Fibroblast of skin of left quadriceps (primary cell): Measurements from ENCODE around the gene HMGCS2.
"Not testable (repeated sequence)": the region's sequence is repeated elsewhere in the genome, so short reads cannot be mapped to it uniquely, and the experiment has no call there.

ENCODE experiments used
- DNase-seq, 2 experiments: peaks; one replicate each; pipeline ENCODE4 v3.0.0-alpha.2; 2013; ENCODE audit warnings: low read depth in 2 of 2

HMGCS2 gene

GRCh38 chr1:119731741-119732430 is 36.8 kb downstream of the HMGCS2 start:
- no peak for DNase-seq

DNA sequence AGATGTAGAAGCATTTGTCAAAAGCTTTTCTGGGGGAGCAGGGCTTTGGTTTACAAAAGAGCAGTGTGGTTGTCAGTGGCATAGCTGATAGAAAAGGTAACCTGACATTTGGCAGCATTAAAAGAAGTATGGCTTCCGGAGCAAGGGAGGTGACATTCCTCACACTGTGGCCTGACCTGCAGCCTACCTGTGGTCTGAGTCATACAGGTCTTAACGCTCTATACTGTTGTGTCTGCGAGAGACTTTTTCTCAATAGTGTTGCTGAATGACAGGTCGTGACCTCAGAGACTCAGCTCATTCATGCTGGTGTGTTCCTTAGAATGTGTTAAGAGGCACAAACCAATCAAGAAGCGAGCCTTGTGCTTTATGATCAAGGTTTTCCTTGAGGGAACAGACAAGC is 37.6 kb downstream of the HMGCS2 start:
- DNase-seq = no peak

GRCh38 chr1:119729044-119729443 is 39.7 kb downstream of the HMGCS2 start:
- no peak for DNase-seq

- DNase-seq = no peak
These were observed 40.7 kb downstream of the HMGCS2 start for GRCh38 chr1:119727991-119728390.

DNA sequence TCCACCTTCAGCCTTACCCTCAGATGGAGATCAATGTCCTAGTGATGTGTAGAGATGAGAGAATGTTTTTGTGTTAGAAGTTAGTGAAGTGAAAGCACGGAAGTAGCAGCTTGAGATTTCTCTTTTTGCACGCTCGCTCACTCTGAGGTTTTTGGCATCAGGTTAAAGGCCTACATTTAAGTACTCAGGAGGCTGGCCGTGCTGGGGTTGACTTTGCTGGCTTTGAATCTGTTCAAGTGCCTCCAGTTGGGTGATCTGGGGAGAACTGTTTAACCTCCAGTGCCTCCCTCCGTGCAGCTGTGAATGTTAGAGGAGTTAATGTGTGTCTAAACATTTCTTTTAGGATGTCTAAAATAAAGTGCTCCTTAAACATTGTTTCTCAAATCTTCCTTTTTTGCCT is 43.1 kb downstream of the HMGCS2 start:
- DNase-seq = no peak

DNA sequence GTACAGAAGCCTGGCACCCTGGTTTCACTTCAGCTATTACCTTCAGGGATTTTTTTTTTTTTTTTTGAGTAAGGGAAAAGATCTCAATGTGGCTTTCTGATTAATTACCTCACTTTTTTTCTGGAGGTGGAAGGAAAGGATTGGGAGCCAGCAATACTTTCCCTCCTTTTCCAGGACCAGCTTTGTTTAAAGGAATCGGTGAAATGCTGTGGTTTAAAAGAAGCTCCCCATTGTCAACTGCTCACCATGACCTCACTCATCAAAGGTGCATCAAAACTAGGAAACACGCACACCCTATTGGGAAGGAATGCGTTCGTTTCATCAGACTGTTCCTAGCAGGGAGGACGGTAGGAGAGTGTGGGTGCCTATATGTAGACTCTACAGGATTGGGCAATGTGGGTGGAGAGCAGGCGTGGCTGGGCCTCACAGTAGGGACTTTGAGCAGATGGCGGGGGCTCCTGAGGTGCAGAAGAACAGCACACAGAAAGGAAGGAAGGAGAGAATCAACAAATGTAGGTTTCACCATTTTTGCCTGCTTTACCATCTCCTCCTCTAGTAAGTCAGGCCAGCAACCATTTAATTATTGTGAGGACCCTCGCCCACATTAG is 44.0 kb downstream of the HMGCS2 start:
- no peak for DNase-seq

- DNase-seq = no peak
These were observed 46.8 kb downstream of the HMGCS2 start for GRCh38 chr1:119721896-119722295.

DNA sequence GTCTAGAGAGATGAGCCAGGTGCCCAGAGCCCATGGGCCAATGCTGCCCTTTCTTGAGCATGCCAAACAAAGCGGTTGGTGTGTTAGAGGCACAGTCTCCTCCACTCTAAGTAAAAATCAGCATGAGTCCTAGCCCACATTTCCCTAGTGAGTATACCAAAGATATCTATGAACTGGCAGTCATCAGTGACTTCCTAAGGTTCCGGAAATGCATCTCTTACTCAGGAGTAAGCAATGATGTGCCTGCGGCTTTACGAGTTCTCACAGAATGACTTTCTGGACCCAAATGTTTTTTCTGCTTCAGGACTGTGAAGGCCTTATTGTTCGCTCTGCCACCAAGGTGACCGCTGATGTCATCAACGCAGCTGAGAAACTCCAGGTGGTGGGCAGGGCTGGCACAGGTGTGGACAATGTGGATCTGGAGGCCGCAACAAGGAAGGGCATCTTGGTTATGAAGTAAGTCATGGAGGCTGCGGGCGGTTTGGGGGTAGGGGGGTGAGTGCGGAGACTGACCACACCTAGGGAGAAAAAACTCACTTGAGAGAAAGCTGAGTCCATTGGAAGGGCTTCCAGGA is 47.8 kb downstream of the HMGCS2 start:
- DNase-seq = no peak

DNA sequence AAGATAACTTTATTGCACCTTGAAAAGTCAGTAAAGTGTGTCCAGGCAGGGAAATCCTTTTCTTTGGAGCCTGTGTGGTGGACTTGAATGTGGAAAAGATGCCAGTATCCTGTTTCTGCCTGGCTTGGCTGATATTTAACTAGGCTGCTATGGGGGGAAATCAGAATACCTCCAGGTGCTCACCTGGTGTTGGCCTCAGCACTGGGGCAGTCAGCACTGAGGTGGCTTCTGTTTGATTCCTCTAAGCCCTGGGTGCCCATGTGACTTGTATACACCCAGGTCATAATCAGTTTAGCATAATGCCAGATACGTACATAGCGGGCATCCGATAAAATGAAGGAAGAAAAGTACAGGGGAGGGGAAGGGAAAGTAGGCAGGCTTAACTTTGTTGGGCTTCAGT is 49.7 kb downstream of the HMGCS2 start:
- DNase-seq = no peak

DNA sequence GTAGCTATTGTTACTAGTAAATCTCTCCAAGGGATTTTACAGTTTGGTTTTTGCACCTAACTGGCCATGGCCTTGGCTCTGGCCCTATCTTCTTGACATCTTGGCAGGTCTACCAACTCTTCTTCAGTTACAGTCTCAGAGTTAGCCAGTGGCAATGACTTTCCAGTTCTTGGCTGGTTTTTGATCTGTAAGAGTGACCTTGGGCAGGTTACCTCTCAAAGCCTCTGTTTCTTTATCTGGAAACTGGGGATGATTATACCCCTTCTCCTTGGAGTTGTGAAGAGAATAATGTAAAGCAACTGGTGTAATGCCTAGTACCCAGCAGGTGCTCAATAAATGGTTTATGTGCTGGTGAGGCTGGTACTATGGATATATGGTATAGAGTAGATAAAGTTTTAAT is 50.3 kb downstream of the HMGCS2 start:
- DNase-seq = no peak

- no peak for DNase-seq
These were observed 53.2 kb downstream of the HMGCS2 start for GRCh38 chr1:119715542-119715941.

GRCh38 chr1:119714583-119714982 is 54.1 kb downstream of the HMGCS2 start:
- no peak for DNase-seq

DNA sequence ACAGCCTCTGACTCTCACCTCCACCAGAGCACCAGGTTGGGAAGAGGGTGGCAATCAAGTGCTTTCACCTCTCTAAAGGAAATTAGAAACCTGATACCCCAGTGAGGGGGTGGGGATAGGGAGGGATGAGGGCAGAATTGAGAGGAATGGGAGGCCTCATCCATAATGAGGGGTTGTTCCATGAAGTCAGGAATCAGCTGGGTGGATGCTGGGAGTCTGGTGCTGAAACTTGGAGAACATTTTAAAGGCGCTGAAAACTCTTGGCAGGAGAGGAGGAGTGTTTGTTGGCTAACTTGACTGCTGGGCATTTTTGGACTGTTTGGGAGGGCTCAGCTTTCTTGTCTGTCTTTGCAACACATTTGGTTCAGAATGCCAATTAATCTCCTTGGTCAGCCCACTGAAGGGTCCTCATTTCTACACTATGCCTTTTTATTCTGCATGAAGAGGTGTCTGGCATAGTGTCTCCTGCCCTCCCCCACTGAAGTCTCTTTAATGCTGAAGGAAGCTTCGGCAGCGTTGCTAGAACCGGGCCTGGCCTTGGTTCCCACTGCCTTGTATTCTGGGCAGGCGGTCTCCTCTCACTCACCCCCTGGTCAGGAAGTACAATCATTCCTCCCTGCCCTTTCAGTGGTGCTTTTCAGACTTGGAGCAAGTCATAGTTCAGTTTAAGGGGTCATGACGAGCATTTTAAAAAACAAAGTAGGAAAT is 54.8 kb downstream of the HMGCS2 start:
- DNase-seq = no peak

- no peak for DNase-seq
These were observed 55.5 kb downstream of the HMGCS2 start for GRCh38 chr1:119713039-119713748.

GRCh38 chr1:119712342-119713038 is 56.2 kb downstream of the HMGCS2 start:
- peak; percentile 94 to 95 for DNase-seq

GRCh38 chr1:119711804-119712341 is 56.8 kb downstream of the HMGCS2 start, which contains the start of gene PHGDH:
Gene PHGDH, plus strand, starts transcription at chr1:119711934. Its CDS starts 89 bp downstream, at chr1:119712023.
- peak; percentile 85 to 87 for DNase-seq

DNA sequence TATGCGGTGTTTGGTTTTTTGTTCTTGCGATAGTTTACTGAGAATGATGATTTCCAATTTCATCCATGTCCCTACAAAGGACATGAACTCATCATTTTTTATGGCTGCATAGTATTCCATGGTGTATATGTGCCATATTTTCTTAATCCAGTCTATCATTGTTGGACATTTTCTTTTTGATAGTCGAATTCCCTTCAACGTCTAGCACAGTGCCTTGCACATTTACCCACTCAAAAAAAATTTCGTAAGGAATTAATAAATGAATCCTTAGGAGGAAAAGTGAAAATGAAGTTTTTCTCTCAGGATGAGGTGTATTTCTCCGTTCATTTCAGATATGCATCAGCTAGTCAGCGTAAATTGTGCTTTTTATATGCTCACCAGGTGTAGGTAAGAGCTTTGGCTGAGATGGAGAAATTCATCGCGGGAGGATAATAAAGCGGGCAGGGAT is 57.3 kb downstream of the HMGCS2 start:
- not testable (repeated sequence) for DNase-seq

DNA sequence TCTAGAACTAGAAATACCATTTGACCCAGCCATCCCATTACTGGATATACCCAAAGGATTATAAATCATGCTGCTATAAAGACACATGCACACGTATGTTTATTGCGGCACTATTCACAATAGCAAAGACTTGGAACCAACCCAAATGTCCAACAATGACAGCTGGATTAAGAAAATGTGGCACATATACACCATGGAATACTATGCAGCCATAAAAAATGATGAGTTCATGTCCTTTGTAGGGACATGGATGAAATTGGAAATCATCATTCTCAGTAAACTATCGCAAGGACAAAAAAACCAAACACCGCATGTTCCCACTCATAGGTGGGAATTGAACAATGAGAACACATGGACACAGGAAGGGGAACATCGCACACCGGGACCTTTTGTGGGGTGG is 62.1 kb downstream of the HMGCS2 start:
- not testable (repeated sequence) for DNase-seq

DNA sequence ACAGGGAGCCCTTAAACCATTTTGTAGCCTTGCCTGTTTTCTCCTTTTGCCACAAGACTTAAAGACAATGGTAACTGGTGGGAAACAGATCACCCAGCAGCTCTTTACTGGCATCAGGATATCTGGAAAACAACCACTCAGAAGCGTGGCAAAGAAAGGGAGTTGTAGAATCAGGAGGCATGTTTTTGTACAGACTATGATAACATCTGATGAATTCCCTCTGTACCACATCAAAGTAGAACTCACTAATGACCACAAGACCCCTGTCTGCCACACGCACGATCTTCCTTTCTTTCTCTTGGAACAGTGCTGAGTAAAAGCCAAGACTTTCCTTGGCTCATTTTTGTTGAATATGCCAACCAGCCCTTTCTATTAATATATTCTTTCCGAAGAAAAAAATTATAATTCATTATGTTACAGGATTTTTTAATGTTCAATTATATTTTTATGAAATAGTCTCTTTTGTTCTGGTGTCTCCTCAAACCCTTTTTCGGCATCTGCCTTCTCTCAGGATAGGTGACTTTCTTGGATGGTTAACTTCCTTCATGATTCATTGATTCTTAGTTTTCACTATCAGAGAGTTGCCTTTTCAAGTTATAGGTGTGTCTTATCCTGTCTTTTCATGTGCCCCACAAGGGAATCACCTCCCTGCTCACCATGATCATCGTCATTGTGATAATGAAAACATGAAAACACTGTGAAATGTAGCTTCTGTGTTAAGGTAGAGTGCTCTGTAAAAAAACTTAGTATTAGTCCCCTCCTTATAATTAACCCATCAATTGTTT is 64.8 kb downstream of the HMGCS2 start:
- DNase-seq = no peak

GRCh38 chr1:119702384-119702783 is 66.3 kb downstream of the HMGCS2 start:
- DNase-seq = peak; percentile 72
